SKM-1 treated with dmso at 0.1 percent for 144 hours (cell line): Measurements from ENCODE around the gene GABRB1.

Experiments used
- DNase-seq: peaks from one replicate; lab custom pipeline; 2025; ENCODE audit not compliant: unreplicated experiment; lab: John Stamatoyannopoulos, UW

Gene GABRB1

DNA sequence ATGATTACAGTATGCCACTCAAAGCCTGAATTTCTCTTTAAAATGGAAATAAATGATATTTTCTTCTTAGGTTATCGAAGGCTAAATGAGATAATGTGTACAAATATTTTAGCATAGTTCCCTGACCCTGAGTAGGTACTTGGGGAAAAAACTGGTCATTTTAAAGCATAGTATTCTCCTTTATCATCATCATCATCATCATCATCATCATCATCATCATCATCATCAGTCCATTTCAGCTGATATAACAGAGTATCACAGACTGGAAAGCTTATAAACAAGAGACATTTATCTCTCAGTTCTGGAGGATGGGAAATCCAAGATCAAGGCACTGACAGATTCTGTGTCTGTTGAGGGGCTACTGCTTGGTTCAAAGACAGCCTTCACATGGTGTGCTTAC lies 13.9 kb downstream of the GABRB1 start:
- DNase-seq, result no peak

DNA sequence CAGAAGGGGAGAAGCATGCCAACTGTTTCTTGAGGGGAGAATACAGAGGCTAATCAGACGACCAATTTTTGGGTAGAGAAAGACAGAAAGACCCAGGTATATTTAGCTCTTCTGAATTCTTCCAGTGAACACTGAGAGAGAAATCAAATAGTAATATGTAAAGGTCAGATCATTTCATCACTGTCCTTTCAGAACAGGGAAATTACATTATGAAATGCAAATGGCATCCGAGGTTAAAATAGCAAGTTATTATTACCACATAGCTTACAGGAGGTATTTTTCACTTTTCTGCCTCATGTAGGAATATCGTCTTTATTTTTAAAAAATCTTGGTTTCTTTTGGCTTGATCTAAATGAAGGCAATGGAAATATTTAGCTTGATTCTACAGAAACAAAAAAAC lies 18.0 kb downstream of the GABRB1 start:
- DNase-seq, result no peak

DNA sequence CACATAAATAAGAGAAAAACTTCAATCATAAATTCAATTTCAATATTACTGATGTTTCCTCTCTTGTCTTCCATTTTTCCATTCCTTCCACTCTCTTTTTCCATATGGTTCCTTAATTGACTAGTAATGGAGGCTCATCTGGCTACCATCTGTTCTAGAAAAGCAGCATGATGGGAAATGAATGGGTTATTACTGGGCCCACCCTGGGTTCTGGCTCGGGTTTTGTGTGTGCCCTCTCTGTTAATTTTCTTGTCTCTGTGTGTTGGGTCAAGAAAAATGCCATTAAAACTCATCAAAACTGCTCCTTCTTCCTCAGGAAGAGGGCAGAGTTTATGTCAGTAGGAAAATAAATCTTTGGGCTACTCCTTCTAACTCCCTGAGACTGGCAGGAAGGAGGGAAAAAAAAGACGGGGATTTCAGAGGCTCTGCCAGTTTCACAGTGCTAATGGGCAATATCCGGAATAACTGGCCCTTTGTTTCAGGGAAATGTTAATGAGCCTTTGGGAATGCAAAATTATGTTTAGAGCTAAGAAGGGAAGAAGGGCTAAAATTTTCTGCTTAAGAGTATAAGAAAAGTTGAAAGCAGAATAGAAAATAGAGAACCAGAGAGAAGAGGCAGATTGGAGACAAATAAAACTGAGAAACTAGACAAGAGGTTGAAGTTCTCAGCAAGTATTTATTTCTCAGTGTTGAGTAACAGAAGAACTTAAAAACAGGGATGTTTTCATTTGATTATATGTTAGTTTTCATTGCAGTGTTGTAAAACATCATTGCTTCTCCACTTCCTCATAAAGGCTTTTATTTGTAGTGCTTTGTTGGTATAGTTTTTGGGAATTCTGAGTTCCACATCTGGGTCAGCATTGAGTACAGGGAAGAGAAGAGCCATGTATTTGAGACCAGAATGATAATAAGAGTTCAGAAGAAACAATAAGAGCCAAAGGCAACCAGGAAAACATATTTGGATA lies 19.7 kb downstream of the GABRB1 start:
- no peak for DNase-seq

DNA sequence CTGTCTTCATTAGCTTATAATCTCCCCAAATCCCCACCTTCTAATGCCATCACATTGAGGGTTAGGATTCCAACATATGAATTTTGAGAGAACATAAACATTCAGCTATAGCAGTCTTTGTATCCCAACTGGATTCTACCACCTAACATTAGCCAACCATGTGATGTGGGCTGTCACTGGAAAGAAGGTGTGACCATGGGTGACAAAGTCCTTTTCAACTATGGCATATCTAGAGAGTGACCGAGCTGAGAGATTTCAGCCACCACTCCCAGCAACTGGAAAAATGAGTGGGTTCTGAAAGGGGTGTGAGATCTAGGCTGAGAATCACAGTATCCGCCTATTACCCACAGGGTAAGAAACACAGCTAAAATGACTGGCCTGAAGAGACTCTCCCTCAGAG lies 22.1 kb downstream of the GABRB1 start:
- no peak for DNase-seq

DNA sequence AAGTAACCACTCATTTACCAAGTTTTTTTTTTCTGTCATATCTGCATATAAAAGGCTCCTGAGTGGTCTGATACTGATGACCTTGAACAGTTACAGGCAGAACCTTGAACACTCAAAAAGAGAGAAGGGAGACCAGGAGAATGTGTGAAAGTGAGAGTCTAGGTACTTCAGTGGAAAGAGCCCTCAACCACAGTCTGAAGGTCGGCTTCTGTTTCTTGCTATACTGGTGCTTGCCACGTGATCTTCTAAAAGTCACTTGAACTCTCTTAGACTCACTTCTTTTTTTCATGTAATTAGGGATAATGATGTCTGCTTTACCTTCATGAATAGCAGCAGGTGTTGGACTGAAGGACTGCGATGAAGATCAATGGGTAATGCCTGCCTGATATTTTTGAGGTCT lies 22.8 kb downstream of the GABRB1 start:
- DNase-seq, result no peak

DNA sequence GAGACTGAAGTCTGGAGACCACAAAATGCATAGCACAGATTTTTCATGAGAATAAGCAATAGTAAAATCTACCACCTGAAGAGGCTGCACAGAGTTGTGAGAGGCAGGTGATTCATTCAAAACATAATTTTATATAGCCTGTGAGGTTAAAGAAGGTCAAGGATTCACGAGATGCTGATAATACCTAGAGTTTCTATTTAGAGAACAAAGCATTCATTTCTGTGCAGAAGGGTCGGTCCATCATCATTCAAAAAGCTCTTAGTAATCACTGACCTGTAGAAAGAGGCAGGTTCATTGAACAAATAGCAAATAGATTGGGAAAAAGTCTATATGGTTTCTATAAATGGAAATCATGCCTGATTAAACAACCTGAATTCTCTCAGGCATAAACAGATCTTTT lies 26.6 kb downstream of the GABRB1 start:
- no peak for DNase-seq

DNA sequence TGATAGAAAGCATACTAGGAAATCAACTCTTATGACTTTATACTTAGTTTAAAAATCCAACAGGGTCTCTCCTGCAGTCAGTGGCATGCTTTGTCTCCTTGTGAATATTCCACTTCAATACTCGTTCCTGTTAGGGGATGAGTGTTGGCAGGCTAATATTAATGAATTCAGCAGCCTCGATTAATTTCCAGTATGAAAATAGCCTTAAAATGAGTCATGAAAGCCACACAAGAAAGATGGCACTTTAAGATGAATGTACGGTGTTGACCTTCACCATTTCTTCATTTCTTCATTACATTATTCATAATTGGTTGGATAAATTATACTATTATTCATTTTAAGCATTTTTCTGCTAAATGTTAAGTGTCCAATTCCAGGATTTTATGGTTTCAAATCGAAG lies 29.2 kb downstream of the GABRB1 start:
- DNase-seq, result no peak

DNA sequence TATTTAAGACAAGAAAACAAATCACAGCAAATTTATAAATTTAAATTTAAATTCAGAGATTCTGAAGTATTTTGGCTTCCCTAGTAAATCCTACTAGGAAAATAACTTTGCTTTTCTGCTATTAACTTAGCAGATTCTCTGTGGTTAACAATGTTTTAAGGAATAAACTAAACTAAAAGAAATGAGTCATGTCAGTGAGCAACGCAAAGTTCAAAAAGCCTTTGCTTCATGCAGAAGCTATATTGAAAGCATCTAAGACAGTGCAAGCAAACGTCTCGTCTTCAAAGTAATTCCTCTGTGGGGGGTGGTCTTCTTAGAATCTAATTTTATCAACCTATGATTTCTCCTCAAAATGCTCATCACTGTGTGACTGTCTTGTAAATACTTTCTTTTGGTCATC lies 30.1 kb downstream of the GABRB1 start:
- DNase-seq, result no peak

DNA sequence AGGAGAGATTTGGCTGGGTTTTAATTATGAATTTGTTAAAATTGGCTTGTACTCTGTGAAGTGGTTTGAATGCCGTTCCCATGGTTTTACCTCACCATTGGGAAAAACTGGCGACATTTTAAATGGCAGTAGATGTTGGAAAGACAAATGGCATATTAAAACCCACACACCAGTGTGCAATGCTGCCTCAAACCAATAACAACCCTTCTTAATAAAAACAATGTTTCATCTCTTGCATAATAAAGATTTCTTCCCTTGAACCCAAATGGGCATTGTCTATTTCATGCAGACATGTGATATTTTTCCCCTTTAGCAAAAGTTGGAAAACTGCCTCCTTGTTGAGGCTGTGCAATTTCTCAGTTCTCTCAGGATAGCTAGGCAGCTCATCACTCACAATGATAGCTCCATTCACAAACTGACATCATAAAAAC lies 33.7 kb downstream of the GABRB1 start:
- DNase-seq, result no peak

DNA sequence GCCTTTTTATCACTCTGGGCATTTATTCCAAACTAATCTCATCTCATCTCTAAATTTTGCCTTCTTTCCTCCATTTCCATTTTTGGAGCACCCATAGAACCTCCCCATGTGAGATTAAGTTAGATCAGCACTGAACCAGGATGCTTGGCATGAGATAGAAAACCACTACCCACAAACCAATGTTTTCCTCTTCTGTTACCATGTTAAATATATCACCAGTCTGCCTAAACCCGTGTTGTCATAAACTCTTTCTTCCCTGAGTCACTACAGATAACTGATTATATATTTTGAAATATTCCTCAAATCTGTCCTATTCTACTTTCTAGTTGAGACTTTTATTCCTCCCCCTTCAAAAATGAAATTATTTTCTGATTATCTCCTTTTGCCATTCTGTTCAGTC lies 37.6 kb downstream of the GABRB1 start:
- no peak for DNase-seq

DNA sequence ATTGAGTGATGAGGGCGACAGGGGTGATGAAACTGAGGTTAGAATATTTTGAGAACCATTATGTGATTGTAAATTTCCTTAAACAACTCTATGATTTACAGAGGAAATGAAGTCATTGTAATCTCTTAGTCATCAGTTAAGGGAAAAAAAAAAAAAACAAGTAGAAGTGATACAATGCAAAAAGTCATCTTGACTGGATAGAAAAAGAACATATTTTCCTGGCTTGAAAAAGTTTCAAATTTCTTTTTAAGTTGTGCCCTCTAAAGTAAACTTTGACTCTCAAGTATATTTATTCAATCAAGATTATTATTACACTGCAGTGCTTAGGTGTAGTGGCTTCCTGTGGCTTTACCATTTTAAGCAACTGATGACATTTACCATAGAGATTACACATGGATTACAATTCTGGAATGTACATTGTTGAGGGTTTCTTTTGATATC lies 40.6 kb downstream of the GABRB1 start:
- DNase-seq, result no peak

DNA sequence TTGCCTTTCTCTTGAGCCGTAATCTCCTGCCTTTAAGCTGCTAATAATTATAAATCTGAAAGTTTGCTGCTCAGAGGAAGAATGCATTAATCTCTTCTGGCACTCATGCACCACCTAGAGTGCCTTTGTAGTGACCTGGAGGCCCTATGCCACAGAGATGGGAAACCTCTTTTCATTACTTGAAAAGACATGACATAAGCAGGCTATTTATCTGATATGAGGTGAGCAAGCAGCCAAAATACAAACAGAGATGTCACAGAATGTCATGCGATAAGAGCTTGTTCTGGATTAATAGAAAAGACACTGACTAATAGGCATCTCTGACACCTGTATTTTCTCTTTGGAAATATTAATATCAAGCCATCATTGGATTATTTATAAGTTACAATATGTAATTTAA lies 42.3 kb downstream of the GABRB1 start:
- DNase-seq, result no peak

DNA sequence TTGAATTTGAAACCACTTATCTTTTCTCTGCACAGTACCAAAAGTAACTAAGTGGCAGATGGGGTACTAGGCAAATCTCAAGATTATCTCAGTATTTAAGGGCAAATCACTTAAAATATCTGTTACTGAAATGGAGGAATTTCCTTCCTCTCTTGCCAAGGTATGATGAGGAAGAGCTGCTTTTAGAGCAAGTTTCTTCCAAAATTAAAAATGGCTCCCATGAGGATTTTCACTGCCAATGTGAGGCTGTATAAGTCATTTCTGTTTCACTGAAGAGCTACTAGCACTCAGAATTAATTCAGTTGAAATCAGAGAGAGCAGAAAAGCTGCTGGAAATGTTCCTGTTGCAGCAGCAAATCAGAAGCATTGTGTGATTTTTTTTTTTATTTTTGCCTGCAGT lies 43.4 kb downstream of the GABRB1 start:
- DNase-seq, result no peak

DNA sequence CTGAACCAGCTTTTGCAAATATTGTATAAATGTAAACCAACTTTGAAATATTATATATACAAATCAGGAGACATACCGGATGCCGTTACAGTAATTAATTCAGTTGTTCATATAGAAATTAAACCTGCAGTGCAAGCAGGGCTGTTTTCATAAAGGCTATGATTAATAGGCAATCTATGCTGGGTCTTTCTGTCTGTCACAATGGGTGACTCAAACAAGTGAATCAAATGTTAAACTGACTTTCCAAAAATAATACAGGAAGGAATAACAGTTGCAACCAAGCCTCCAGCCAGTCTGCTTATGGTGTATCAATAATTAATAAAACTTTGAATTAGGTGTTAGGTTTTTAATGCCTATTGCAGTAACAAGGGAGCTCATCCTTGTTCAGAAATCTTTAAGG lies 43.9 kb downstream of the GABRB1 start:
- DNase-seq, result no peak

DNA sequence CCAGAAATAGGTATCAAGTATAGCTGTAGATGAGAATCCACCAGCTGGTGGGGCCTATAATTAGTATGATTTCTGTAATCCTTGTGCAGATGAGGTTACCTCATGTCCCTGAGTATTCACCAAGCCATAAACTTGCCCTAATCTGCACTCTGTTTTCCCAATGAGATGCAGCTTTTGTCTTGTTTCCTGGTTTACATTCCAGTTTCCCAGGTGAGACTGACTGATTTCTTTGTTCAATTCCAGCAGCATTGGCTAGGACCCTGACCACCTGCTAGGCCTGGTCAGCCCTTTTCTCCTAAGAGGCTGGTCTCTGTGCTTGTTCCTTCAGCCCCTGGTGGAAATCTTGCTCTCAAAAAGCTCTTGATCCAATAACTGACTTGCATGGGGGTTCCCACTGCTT lies 44.6 kb downstream of the GABRB1 start:
- DNase-seq, result no peak

DNA sequence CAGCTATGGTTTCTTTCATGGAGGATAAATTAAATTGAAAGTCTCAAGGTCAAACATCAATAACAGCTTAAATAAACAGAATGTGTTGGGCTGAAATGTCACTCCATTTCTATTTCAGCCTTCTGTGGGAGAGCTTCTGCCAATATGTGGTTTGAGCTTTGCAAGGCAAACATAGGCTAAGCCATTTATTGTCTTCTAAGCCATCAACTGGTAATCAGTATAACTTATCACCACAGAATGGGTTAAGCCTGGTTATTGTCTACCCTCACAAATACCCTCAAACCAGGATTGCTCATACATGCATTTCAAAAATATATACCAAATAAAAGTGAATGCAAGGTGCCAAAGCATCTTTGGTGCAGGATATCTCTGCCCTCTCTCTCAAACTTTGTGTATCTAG lies 52.7 kb downstream of the GABRB1 start:
- DNase-seq, result no peak

DNA sequence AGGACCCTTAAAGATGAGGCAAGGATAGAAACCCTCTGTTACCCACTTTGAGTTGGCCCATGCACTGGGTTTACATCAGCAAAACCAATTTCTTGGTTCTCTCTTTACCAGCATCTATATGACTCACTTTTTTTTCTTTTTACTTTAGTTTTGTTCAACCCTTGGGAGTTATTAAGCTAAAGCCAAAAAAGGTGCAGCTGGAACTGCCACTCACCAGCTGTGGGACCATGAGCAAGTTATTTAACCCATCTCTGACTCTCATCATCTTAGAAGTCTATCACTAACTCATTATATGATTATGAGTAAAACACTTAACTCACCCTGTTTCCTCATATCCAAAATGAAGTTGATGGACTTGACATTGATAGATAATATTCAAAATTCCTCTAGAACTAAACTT lies 53.4 kb downstream of the GABRB1 start:
- no peak for DNase-seq

DNA sequence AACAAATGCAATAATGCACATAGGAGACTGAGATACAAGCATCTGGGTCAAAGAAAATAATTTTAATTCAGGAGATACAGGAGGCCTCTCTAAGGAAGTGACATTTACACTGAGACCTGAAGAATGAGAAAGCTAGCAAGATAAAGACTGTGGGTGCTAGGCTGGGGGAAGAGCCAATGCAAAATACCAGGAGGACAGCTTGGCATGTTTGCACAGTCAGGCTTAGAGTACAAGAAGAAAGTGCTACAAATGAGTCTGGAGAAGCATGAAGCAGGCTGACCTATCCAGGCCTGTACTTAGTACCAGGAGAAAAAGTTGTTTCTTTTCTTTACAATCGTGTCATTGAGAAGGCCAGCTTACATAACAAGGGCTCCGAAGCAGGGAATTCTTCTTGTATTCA lies 56.9 kb downstream of the GABRB1 start:
- DNase-seq, result no peak

DNA sequence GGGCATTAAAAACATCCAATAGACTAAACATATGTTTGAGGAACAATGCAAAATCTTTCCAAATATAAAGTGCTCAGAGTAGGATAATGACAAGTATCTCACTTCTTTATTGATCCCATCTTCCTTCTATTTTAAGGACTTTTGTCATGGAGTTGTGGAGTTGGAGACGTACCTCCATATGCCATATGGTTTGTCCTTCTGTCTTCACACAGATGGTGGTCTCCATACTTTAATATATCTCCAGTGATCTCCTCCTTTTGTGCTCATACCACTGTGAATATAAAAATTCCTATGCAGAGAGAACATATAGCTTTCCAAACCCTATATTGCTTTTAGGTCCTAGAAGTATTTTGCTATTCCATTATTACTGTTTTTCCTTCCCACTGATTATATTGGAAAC lies 64.5 kb downstream of the GABRB1 start:
- DNase-seq, result no peak

DNA sequence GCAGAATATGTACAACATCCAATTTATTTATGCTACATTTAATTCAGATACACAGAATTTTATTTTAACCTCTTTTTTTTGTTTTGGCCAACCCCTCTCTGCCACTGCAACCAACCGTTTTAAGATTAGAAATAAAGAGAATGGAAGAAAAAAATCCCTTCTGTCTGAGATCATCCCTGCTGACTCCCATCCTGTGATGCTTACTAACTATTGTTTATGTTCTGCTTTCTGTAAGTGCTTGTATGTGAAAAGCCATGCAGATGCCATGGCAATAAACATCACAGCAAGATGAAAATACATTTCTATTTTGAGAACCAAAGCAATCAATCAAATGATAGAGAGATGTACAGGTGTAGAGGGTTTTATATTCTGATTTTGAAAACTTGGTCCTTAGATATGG lies 70.1 kb downstream of the GABRB1 start:
- DNase-seq, result no peak

DNA sequence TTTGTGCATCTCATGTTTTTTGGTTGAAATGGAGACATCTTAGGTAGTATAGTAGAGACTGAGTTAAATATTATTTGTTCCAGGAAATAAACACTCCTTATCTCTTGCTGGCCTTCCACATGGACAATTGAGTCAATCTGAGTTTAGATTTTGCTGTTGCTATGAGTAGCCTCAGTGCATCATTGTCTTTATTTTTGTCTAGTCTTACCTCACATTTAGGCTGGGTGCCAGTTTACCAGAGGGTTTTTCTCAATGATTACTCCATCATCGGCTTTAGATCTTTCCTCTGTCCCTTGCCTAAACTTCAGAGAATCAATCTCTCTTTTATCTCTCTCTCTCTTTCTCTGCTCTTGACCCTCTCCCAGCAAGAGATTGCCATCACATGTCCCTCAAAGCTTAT lies 73.6 kb downstream of the GABRB1 start:
- no peak for DNase-seq

DNA sequence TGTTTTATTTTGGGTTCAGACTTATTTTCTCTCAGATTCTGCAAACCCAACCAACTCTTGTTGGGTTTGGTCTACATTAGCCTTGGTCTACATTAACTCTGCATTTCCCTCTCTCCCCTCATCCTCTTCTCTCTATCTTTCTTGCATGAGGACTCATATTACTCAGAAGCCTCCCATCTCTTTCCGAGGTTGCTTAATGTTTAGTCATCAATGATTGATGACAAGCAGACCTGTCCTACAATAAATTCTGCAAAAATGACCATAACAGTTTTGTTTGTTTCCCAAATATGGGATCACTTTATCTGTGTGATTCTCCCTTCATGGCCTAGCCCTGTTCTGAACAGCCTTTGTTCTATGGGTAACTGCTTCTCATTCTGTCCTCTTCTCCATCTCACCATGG lies 75.2 kb downstream of the GABRB1 start:
- DNase-seq, result no peak

DNA sequence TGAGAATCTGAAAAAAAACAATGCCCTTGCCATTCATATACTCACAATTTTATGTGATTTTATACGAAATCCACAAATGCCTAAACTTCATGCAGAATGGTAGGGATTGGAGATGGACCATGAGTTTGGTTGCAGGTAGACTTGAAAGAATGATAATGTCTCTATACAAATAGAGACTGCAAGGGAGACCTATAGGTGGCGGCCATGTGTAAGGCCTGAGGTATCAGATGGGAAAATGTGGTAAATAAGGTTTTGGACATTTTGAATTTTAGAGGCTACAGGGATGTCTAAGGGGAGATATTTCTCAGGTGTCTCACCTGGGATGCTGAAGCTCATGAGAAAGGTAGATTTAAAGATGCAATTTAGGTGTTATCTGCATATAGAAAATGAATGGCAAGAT lies 78.0 kb downstream of the GABRB1 start:
- DNase-seq, result no peak
